Measurements from ENCODE around the gene HLA-B. TPM values are rescaled to one million over a fixed set of nuclear protein-coding genes. Genes with fewer than 3 reads are reported as not detected.
"Not testable (repeated sequence)": the region's sequence is repeated elsewhere in the genome, so short reads cannot be mapped to it uniquely, and the experiment has no call there.

The HLA-B gene
- 1,000 to 10,000 TPM in 2 of 4 donors, 100 to 1,000 TPM in 2; 282 to 2,421 (median 1,159) TPM for polyA plus RNA-seq
- long read RNA-seq, donor 1, transcript HLA-B-249 (8 exons, 1,547 nt), result major isoform, 153 of 293 reads
- long read RNA-seq, donor 1, transcript HLA-B-253 (2 exons, 753 nt), result minor isoform, 16 of 293 reads
- long read RNA-seq, donor 1, transcript HLA-B-254 (3 exons, 917 nt), result minor isoform, 6 of 293 reads
- long read RNA-seq, donor 1, partial matches to known transcripts, result 89 of 293 reads
- long read RNA-seq, donor 1, other reads (novel, unspliced or antisense), result 25 of 293 reads
- long read RNA-seq, donor 2, transcript HLA-B-249 (8 exons, 1,547 nt), result major isoform, 24 of 33 reads
- long read RNA-seq, donor 2, partial matches to known transcripts, result 5 of 33 reads
- long read RNA-seq, donor 2, other reads (novel, unspliced or antisense), result 0 of 33 reads
- long read RNA-seq, donor 3, transcript HLA-B-253 (2 exons, 753 nt), result minor isoform, 9 of 134 reads
- long read RNA-seq, donor 3, transcript HLA-B-254 (3 exons, 917 nt), result minor isoform, 6 of 134 reads
- long read RNA-seq, donor 3, transcript HLA-B-252 (2 exons, 1,139 nt), result minor isoform, 8 of 134 reads
- long read RNA-seq, donor 3, transcript HLA-B-249 (8 exons, 1,547 nt), result major isoform, 36 of 134 reads
- long read RNA-seq, donor 3, partial matches to known transcripts, result 67 of 134 reads
- long read RNA-seq, donor 3, other reads (novel, unspliced or antisense), result 6 of 134 reads
- long read RNA-seq, donor 4, result 0 reads
- long read RNA-seq, donor 5, transcript HLA-B-249 (8 exons, 1,547 nt), result major isoform, 9 of 34 reads
- long read RNA-seq, donor 5, partial matches to known transcripts, result 18 of 34 reads
- long read RNA-seq, donor 5, other reads (novel, unspliced or antisense), result 0 of 34 reads
- long read RNA-seq, donor 6, transcript HLA-B-254 (3 exons, 917 nt), result minor isoform, 9 of 284 reads
- long read RNA-seq, donor 6, transcript HLA-B-249 (8 exons, 1,547 nt), result major isoform, 108 of 284 reads
- long read RNA-seq, donor 6, transcript HLA-B-253 (2 exons, 753 nt), result minor isoform, 9 of 284 reads
- long read RNA-seq, donor 6, partial matches to known transcripts, result 134 of 284 reads
- long read RNA-seq, donor 6, other reads (novel, unspliced or antisense), result 23 of 284 reads
- long read RNA-seq, donor 7, transcript HLA-B-249 (8 exons, 1,547 nt), result major isoform, 43 of 69 reads
- long read RNA-seq, donor 7, transcript HLA-B-254 (3 exons, 917 nt), result minor isoform, 5 of 69 reads
- long read RNA-seq, donor 7, partial matches to known transcripts, result 18 of 69 reads
- long read RNA-seq, donor 7, other reads (novel, unspliced or antisense), result 0 of 69 reads
- long read RNA-seq, donor 8, transcript HLA-B-249 (8 exons, 1,547 nt), result major isoform, 5 of 7 reads
- long read RNA-seq, donor 8, partial matches to known transcripts, result 0 of 7 reads
- long read RNA-seq, donor 8, other reads (novel, unspliced or antisense), result 0 of 7 reads
- long read RNA-seq, donor 9, transcript HLA-B-249 (8 exons, 1,547 nt), result major isoform, 20 of 22 reads
- long read RNA-seq, donor 9, partial matches to known transcripts, result 0 of 22 reads
- long read RNA-seq, donor 9, other reads (novel, unspliced or antisense), result 0 of 22 reads
- long read RNA-seq, donor 10, transcript HLA-B-249 (8 exons, 1,547 nt), result major isoform, 43 of 66 reads
- long read RNA-seq, donor 10, partial matches to known transcripts, result 21 of 66 reads
- long read RNA-seq, donor 10, other reads (novel, unspliced or antisense), result 0 of 66 reads

- FAIRE-seq (no peak), DNase-seq (peak; percentile 88 to 95)
- Histone ChIP-seq H3K27ac (ENCODE audit: low read depth in 1 of 3, low read length in 2 of 3) (peak within 1 kb of the TSS; percentile 73 to 97 (median 97)), H3K27me3 (ENCODE audit: control insufficient read depth in 3 of 3, insufficient read depth in 3 of 3, low read length in 3 of 3) (peaks cover 0 to 10% (median 0%) of the 10 kb centered on the region in 3 donors), H3K36me3 (ENCODE audit: control insufficient read depth in 3 of 3, insufficient read depth in 2 of 3, low read depth in 1 of 3, low read length in 3 of 3) (peaks cover 13 to 24% (median 17%) of the 10 kb centered on the region in 3 donors), H3K4me1 (ENCODE audit: control insufficient read depth in 3 of 3, insufficient read depth in 2 of 3, low read depth in 1 of 3, low read length in 2 of 3) (peaks cover 0 to 2% (median 0%) of the 10 kb centered on the region in 3 donors), H3K9me3 (ENCODE audit: control insufficient read depth in 2 of 2, insufficient read depth in 1 of 2, low read depth in 1 of 2, low read length in 1 of 2) (peaks cover 0 to 2% of the 10 kb centered on the region in 2 donors), H3K4me3 (ENCODE audit: low read depth in 1 of 3, low read length in 3 of 3) (peak within 1 kb of the TSS; percentile 55 to 97 (median 95))
- 0 to 2% (median 1%) methylated on average over 30 to 39 of the region's 39 CpGs for WGBS, 3 donors
These were observed at the start of gene HLA-B for GRCh38 chr6:31356946-31357466. TSS of gene HLA-B (minus strand) at chr6:31357179. CDS start at chr6:31357158, 21 bp downstream.

DNA sequence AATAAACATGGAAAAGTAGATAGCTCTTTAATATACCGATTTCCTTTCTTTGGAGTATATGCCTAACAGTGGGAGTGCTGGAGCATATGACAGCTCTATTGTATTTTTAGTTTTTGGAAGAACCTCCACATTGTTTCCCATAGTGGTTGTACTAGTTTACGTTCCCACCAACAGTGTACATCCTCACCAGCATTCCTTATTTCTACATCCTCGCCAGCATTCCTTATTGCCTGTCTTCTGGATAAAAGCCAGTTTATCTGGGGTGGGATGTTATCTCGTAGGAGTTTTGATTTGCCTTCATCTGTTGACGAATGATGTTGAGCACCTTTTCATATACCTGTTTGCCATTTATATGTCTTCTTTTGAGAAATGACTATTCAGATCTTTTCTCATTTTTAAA lies 49.0 kb upstream of the HLA-B start:
- WGBS, 3 donors, result 68 to 81% (median 72%) methylated on average over 5 of the region's 5 CpGs
- no peak for DNase-seq
- Histone ChIP-seq H3K36me3 (ENCODE audit: control insufficient read depth in 3 of 3, insufficient read depth in 2 of 3, low read depth in 1 of 3, low read length in 3 of 3) (peaks cover 0 to 2% (median under 1%) of the 10 kb centered on the region in 3 donors), H3K27ac (ENCODE audit: low read depth in 1 of 3, low read length in 2 of 3) (no peak overlapping the region), H3K4me3 (ENCODE audit: low read depth in 1 of 3, low read length in 3 of 3) (no peak overlapping the region), H3K4me1 (ENCODE audit: control insufficient read depth in 3 of 3, insufficient read depth in 2 of 3, low read depth in 1 of 3, low read length in 2 of 3) (peaks cover 0 to 5% (median 4%) of the 10 kb centered on the region in 3 donors), H3K9me3 (ENCODE audit: control insufficient read depth in 2 of 2, insufficient read depth in 1 of 2, low read depth in 1 of 2, low read length in 1 of 2) (no peaks in the 10 kb centered on the region), H3K27me3 (ENCODE audit: control insufficient read depth in 3 of 3, insufficient read depth in 3 of 3, low read length in 3 of 3) (peaks cover 0 to 37% (median 0%) of the 10 kb centered on the region in 3 donors)
- no peak for FAIRE-seq

DNA sequence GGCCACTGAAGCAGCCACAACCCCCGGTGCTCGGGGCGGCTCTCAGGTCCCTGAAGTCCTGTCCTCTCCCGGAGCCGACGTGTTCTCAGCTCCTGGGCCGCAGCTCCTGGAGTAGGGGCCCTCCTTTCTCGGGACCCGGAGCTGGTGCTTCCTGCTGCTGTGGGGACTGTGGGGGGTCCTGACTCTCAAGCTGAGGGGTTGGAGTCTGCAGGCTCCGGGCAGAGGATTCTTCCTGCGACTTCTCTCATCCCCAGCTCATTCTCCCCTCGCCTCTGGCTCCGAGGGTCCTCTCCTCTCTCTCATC lies 47.0 kb upstream of the HLA-B start:
- FAIRE-seq; DNase-seq; H3K36me3 ChIP-seq (ENCODE audit: control insufficient read depth in 3 of 3, insufficient read depth in 2 of 3, low read depth in 1 of 3, low read length in 3 of 3); H3K9me3 ChIP-seq (ENCODE audit: control insufficient read depth in 2 of 2, insufficient read depth in 1 of 2, low read depth in 1 of 2, low read length in 1 of 2); H3K4me1 ChIP-seq (ENCODE audit: control insufficient read depth in 3 of 3, insufficient read depth in 2 of 3, low read depth in 1 of 3, low read length in 2 of 3): not testable (repeated sequence)
- WGBS, 3 donors, result 6 to 15% (median 14%) methylated on average over 13 of the region's 13 CpGs
- peak overlapping the region in 1 of 3 donors; percentile 85 for H3K27ac ChIP-seq (ENCODE audit: low read depth in 1 of 3, low read length in 2 of 3)
- H3K4me3 ChIP-seq (ENCODE audit: low read depth in 1 of 3, low read length in 3 of 3), result peak overlapping the region; percentile 46 to 58 (median 53)
- peaks cover 0 to 55% (median 0%) of the 10 kb centered on the region in 3 donors for H3K27me3 ChIP-seq (ENCODE audit: control insufficient read depth in 3 of 3, insufficient read depth in 3 of 3, low read length in 3 of 3)

DNA sequence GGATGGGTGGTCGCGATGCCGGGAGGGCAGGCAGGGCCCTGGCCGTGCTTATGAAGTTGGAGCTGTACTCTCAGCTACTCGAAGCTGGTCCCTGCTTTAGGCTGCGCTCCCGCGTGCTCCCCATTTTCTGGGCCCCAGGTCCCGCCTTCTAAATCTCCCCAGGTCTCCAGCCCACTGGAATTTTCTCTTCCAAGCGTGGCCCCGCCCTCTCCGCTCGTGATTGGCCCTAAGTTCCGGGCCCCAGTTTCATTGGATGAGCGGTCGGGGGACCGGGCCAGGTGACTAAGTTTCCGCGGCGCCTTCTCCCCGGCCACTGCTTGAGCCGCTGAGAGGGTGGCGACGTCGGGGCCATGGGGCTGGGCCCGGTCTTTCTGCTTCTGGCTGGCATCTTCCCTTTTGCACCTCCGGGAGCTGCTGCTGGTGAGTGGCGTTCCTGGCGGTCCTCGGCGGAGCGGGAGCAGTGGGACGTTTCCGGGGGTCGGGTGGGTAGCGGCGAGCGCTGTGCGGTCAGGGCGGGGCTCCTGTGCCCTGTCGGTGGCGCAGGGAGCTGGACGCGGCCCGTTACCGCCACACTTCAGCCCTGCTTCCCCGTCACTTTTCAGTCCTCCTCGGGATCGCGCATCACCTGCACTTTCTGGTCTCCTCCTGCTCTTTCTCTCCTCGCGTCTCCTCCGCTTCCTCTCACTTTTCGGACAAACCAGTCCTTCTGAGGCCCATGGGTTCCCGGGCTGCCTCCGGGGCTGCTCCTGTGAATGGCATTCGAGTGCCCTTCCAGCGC lies 46.5 kb upstream of the HLA-B start, which contains the start of gene MICA:
Gene MICA, plus strand, starts transcription at position 313 of the 778 bp plus-strand sequence. Its CDS starts 38 bp downstream, at position 351.
- H3K27me3 ChIP-seq (ENCODE audit: control insufficient read depth in 3 of 3, insufficient read depth in 3 of 3, low read length in 3 of 3), result peaks cover 0 to 57% (median 0%) of the 10 kb centered on the region in 3 donors
- H3K9me3 ChIP-seq (ENCODE audit: control insufficient read depth in 2 of 2, insufficient read depth in 1 of 2, low read depth in 1 of 2, low read length in 1 of 2), result peaks cover 0 to under 1% of the 10 kb centered on the region in 2 donors
- DNase-seq (peak; percentile 73 to 96), FAIRE-seq (no peak)
- peak within 1 kb of the TSS in 2 of 3 donors; percentile 65 to 85 for H3K27ac ChIP-seq (ENCODE audit: low read depth in 1 of 3, low read length in 2 of 3)
- peaks cover 0 to 5% (median 4%) of the 10 kb centered on the region in 3 donors for H3K4me1 ChIP-seq (ENCODE audit: control insufficient read depth in 3 of 3, insufficient read depth in 2 of 3, low read depth in 1 of 3, low read length in 2 of 3)
- H3K4me3 ChIP-seq (ENCODE audit: low read depth in 1 of 3, low read length in 3 of 3), result peak within 1 kb of the TSS; percentile 46 to 58 (median 53)
- 0 to 1% (median 1%) methylated on average over 52 to 58 of the region's 58 CpGs for WGBS, 3 donors
- H3K36me3 ChIP-seq (ENCODE audit: control insufficient read depth in 3 of 3, insufficient read depth in 2 of 3, low read depth in 1 of 3, low read length in 3 of 3), result no peaks in the 10 kb centered on the region

- Histone ChIP-seq H3K4me1 (ENCODE audit: control insufficient read depth in 3 of 3, insufficient read depth in 2 of 3, low read depth in 1 of 3, low read length in 2 of 3) (peaks cover 0 to 5% (median 4%) of the 10 kb centered on the region in 3 donors), H3K36me3 (ENCODE audit: control insufficient read depth in 3 of 3, insufficient read depth in 2 of 3, low read depth in 1 of 3, low read length in 3 of 3) (no peaks in the 10 kb centered on the region), H3K27ac (ENCODE audit: low read depth in 1 of 3, low read length in 2 of 3) (peak overlapping the region in 2 of 3 donors; percentile 65 to 85), H3K27me3 (ENCODE audit: control insufficient read depth in 3 of 3, insufficient read depth in 3 of 3, low read length in 3 of 3) (peaks cover 0 to 57% (median 0%) of the 10 kb centered on the region in 3 donors), H3K9me3 (ENCODE audit: control insufficient read depth in 2 of 2, insufficient read depth in 1 of 2, low read depth in 1 of 2, low read length in 1 of 2) (peaks cover 0 to 7% of the 10 kb centered on the region in 2 donors), H3K4me3 (ENCODE audit: low read depth in 1 of 3, low read length in 3 of 3) (peak overlapping the region; percentile 46 to 58 (median 53))
- 2 to 6% (median 3%) methylated on average over 26 to 27 of the region's 27 CpGs for WGBS, 3 donors
- DNase-seq, result peak in 1 of 2 donors; percentile 45
- FAIRE-seq, result no peak
These were observed 45.6 kb upstream of the HLA-B start for GRCh38 chr6:31402324-31403282.

DNA sequence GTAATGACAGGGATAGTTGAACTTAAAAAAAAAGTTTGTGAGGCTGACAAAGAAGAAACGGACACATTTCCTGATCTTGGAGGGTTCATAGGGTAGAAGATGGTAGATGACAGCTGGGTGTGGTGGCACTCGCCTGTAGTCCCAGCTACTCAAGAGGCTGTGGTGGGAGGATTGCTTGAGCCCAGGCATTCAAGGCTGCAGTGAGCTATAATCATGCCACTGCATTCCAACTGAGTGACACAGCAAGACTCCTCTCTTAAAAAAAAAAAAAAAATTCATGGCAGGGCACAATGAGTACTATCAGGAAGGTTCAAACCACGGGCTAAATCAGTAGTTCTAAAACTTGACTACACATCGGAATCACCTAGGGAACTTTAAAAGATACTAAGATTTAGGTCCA lies 44.4 kb upstream of the HLA-B start:
- H3K4me3 ChIP-seq (ENCODE audit: low read depth in 1 of 3, low read length in 3 of 3), result peak overlapping the region in 1 of 3 donors; percentile 71
- peaks cover 0 to 57% (median 0%) of the 10 kb centered on the region in 3 donors for H3K27me3 ChIP-seq (ENCODE audit: control insufficient read depth in 3 of 3, insufficient read depth in 3 of 3, low read length in 3 of 3)
- H3K36me3 ChIP-seq (ENCODE audit: control insufficient read depth in 3 of 3, insufficient read depth in 2 of 3, low read depth in 1 of 3, low read length in 3 of 3), result no peaks in the 10 kb centered on the region
- peaks cover 0 to 7% of the 10 kb centered on the region in 2 donors for H3K9me3 ChIP-seq (ENCODE audit: control insufficient read depth in 2 of 2, insufficient read depth in 1 of 2, low read depth in 1 of 2, low read length in 1 of 2)
- FAIRE-seq (no peak), DNase-seq (peak in 1 of 2 donors; percentile 71)
- WGBS, 3 donors, result 12 to 32% (median 21%) methylated on average over 4 of the region's 4 CpGs
- peaks cover 0 to 5% (median 4%) of the 10 kb centered on the region in 3 donors for H3K4me1 ChIP-seq (ENCODE audit: control insufficient read depth in 3 of 3, insufficient read depth in 2 of 3, low read depth in 1 of 3, low read length in 2 of 3)
- peak overlapping the region in 2 of 3 donors; percentile 64 to 82 for H3K27ac ChIP-seq (ENCODE audit: low read depth in 1 of 3, low read length in 2 of 3)
